Head of caudate nucleus (tissue), 42 donors: ENCODE results near the gene ATG3.
"Not testable (repeated sequence)": the region's sequence is repeated elsewhere in the genome, so short reads cannot be mapped to it uniquely, and the experiment has no call there.

Experiments used
- DNase-seq, 42 donors: peaks; one replicate each; pipeline versions ENCODE4 v3.0.0 to v3.0.0-alpha.2; 2020 to 2021; ENCODE audit warnings: mixed read lengths in 7 of 42
- intact Hi-C: fragments of 100-400 bp; cut with DNase I; formaldehyde crosslinking; loops from one replicate; pipeline ENCODE4 v1.15.0; 2022

The ATG3 gene

GRCh38 chr3:112508261-112508660 lies 53.5 kb downstream of the ATG3 start:
- DNase-seq, result no peak
- intact Hi-C loops, result no loop called here

GRCh38 chr3:112505907-112506306 lies 55.9 kb downstream of the ATG3 start:
- DNase-seq, result no peak
- intact Hi-C loops, result no loop called here

- intact Hi-C loops, result no loop called here
- DNase-seq, result no peak
Measured at GRCh38 chr3:112504123-112504522, 57.6 kb downstream of the ATG3 start.

- intact Hi-C loops, result no loop called here
- no peak for DNase-seq
Measured at GRCh38 chr3:112503304-112503972, 58.3 kb downstream of the ATG3 start.

- intact Hi-C loops, result no loop called here
- no peak for DNase-seq
Measured at GRCh38 chr3:112500621-112501020, 61.1 kb downstream of the ATG3 start.

GRCh38 chr3:112498914-112499711 lies 62.6 kb downstream of the ATG3 start, which contains the start of gene BTLA:
BTLA (minus strand) TSS chr3:112499472; CDS start chr3:112499358, 114 bp downstream.
- no peak for DNase-seq
- intact Hi-C loops, result no loop called here

- no peak for DNase-seq
- intact Hi-C loops, result no loop called here
Measured at GRCh38 chr3:112497897-112498548, 63.7 kb downstream of the ATG3 start.

- intact Hi-C loops, result no loop called here
- DNase-seq, result no peak
Measured at GRCh38 chr3:112496366-112497067, 65.2 kb downstream of the ATG3 start.

GRCh38 chr3:112494448-112494767 lies 67.4 kb downstream of the ATG3 start:
- intact Hi-C loops, DNase-seq: not testable (repeated sequence)

- DNase-seq, result no peak
- intact Hi-C loops, result no loop called here
Measured at GRCh38 chr3:112492124-112492523, 69.6 kb downstream of the ATG3 start.

- DNase-seq, result no peak
- intact Hi-C loops, result no loop called here
Measured at GRCh38 chr3:112491373-112491772, 70.4 kb downstream of the ATG3 start.

GRCh38 chr3:112489674-112490479 lies 71.9 kb downstream of the ATG3 start:
- intact Hi-C loops, result no loop called here

GRCh38 chr3:112486811-112487505 lies 74.8 kb downstream of the ATG3 start:
- no peak for DNase-seq
- intact Hi-C loops, result no loop called here

More at GRCh38 chr3:112489674-112490479, 71.9 kb downstream of the ATG3 start:
- no peak for DNase-seq

- no peak for DNase-seq
- intact Hi-C loops, result no loop called here
Measured at GRCh38 chr3:112484352-112484751, 77.4 kb downstream of the ATG3 start.

GRCh38 chr3:112482675-112483074 lies 79.1 kb downstream of the ATG3 start:
- intact Hi-C loops, result no loop called here

More at GRCh38 chr3:112482675-112483074, 79.1 kb downstream of the ATG3 start:
- DNase-seq, result no peak
